Tracheal epithelial cell (primary cell): ENCODE measurements around the gene FAM3B. TPM values are rescaled to one million over a fixed set of nuclear protein-coding genes. Genes with fewer than 3 reads are reported as not detected.

Experiments used
- total RNA-seq: library from RNA; depleted of rRNA; stranded (reverse); fragments of >200 nt; gene quantifications from 2 replicates; pipeline ENCODE4 v1.2.1, GENCODE V29; 2014

The FAM3B gene
- 0.72 TPM in 1 of 2 replicates, not detected in the other for total RNA-seq

GRCh38 chr21:41316200-41317062, at the start of gene FAM3B:
FAM3B (plus strand) TSS chr21:41316801; CDS start chr21:41316880, 79 bp downstream.

GRCh38 chr21:41361786-41362604, 45.4 kb downstream of the FAM3B start, which contains the start of gene MX2:
MX2 (plus strand) TSS chr21:41362027; CDS start chr21:41376907, 14,880 bp downstream.

Other genes starting within 250 kb of the FAM3B start
- 96.3 and 107 TPM in 2 replicates for gene BACE2, start 148.6 kb upstream of the FAM3B start, total RNA-seq
- 0.21 and 0.24 TPM in 2 replicates for gene MX2, start 45.2 kb downstream of the FAM3B start, total RNA-seq
- gene MX1, start 109.4 kb downstream of the FAM3B start, total RNA-seq, result 1.7 and 16.1 TPM in 2 replicates
- gene TMPRSS2, start 191.4 kb downstream of the FAM3B start, total RNA-seq, result 1.1 and 5.1 TPM in 2 replicates